Measurements from ENCODE around the gene CD109. TPM values are rescaled to one million over a fixed set of nuclear protein-coding genes. Genes with fewer than 3 reads are reported as not detected.

CD109 gene
- total and polyA plus RNA-seq, 11 donors: 1.9 to 30.5 (median 10.7) TPM

DNA sequence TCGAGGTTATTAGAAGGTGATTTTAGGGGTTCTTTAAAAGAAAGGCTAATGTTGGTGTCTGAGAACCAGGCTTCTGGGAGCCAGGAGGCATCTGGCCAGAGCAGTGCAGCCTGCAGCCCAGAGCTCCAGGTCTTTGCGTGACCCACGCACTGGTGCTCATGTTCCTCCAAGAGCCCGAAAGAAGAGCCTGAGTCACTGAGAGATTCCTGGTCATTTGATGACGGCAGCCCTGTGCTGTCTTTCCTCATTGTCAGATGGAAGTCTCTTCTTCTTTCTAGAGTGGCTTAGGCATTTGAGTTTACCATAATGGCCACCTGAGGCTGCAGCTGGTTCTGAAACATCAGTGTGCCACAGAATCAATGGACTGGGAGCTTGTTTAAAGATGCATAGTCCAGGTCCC, 46.4 kb downstream of the CD109 start:
- no peaks in the 10 kb centered on the region for H3K9me3 ChIP-seq
- TF ChIP-seq POLR2A (IDR thresholded peaks at IDR 0.05): no peak
- TF ChIP-seq, protein P1, sequence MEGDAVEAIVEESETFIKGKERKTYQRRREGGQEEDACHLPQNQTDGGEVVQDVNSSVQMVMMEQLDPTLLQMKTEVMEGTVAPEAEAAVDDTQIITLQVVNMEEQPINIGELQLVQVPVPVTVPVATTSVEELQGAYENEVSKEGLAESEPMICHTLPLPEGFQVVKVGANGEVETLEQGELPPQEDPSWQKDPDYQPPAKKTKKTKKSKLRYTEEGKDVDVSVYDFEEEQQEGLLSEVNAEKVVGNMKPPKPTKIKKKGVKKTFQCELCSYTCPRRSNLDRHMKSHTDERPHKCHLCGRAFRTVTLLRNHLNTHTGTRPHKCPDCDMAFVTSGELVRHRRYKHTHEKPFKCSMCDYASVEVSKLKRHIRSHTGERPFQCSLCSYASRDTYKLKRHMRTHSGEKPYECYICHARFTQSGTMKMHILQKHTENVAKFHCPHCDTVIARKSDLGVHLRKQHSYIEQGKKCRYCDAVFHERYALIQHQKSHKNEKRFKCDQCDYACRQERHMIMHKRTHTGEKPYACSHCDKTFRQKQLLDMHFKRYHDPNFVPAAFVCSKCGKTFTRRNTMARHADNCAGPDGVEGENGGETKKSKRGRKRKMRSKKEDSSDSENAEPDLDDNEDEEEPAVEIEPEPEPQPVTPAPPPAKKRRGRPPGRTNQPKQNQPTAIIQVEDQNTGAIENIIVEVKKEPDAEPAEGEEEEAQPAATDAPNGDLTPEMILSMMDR (IDR thresholded peaks at IDR 0.05): no peak
- H3K4me3 ChIP-seq: no peak overlapping the region
- intact Hi-C loops (cut with DNase I): loop anchor here in 5 of 10 donors (5.0 to 10.0 kb wide), 4 partner anchors 332 to 1465 kb away; partner anchors contain the start of gene COL12A1 (in 2 of the 5)
- peaks cover 0 to 13% (median 4%) of the 10 kb centered on the region in 12 donors for H3K4me1 ChIP-seq
- no peak overlapping the region for H3K27ac ChIP-seq
- ATAC-seq (no peak), DNase-seq (no peak)
- H3K36me3 ChIP-seq: no peaks in the 10 kb centered on the region
- no peaks in the 10 kb centered on the region for H3K27me3 ChIP-seq
- WGBS, 4 donors: 94 to 97% (median 96%) methylated on average over 5 of the region's 5 CpGs

DNA sequence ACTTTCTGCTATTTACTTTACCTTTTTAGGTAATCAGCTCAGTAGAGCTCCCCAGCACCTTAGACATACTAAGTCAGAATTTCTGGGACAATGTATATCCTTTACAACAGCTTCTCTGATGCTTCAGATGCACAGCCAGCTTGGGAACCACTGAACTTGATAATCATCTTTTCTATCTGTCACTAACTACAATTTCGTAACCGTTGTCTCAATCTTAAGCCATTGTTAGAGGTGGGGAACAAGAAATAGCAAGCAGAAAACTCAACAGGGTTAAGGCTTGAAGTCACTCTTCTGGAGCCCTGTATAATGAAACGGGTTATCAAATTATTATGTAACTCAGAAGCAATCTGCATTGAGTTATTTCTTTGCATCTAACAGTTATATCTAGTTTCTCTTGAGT, 47.1 kb downstream of the CD109 start:
- intact Hi-C loops (cut with DNase I): loop anchor here in 5 of 10 donors (5.0 to 10.0 kb wide), 4 partner anchors 332 to 1464 kb away; partner anchors contain the start of gene COL12A1 (in 2 of the 5)
- Histone ChIP-seq H3K36me3 (no peaks in the 10 kb centered on the region), H3K27ac (peak overlapping the region in 1 of 12 donors; percentile 58), H3K9me3 (no peaks in the 10 kb centered on the region), H3K27me3 (no peaks in the 10 kb centered on the region), H3K4me3 (no peak overlapping the region), H3K4me1 (peaks cover 0 to 13% (median 3%) of the 10 kb centered on the region in 12 donors)
- DNase-seq (no peak), ATAC-seq (no peak)
- TF ChIP-seq, protein P1 (IDR thresholded peaks at IDR 0.05): no peak
- no peak for TF ChIP-seq POLR2A (IDR thresholded peaks at IDR 0.05)
- WGBS, 4 donors: 85 to 92% (median 90%) methylated on average over 3 of the region's 3 CpGs

DNA sequence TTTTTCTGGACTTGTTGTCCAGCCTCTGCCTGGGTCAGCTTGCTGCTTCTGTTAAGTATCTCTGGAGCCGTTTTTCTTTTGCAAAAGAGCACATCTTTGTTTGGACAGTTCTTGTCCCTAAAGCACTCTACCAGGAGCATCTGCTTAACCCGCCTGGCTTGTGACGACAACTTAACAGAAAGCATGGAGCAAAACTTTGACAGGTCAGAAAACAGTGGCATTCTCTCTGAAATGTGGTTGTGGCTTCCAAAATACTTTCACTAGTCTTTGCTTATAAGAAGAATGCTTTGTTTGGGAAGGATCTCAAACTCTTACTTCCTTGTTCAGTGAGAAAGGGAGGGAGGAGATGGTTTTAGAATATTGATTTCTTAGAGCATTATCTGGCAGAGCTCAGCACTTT, 47.6 kb downstream of the CD109 start:
- ATAC-seq: no peak
- peak overlapping the region in 1 of 12 donors; percentile 58 for H3K27ac ChIP-seq
- H3K27me3 ChIP-seq: no peaks in the 10 kb centered on the region
- 70 to 85% (median 81%) methylated on average over 3 of the region's 3 CpGs for WGBS, 4 donors
- no peak for DNase-seq
- H3K36me3 ChIP-seq: no peaks in the 10 kb centered on the region
- H3K4me3 ChIP-seq: no peak overlapping the region
- no peak for TF ChIP-seq POLR2A (IDR thresholded peaks at IDR 0.05)
- TF ChIP-seq, protein P1 (IDR thresholded peaks at IDR 0.05): no peak
- intact Hi-C loops (cut with DNase I): loop anchor here in 5 of 10 donors (5.0 to 10.0 kb wide), 4 partner anchors 331 to 1464 kb away; partner anchors contain the start of gene COL12A1 (in 2 of the 5)
- peaks cover 0 to 10% (median 2%) of the 10 kb centered on the region in 12 donors for H3K4me1 ChIP-seq
- no peaks in the 10 kb centered on the region for H3K9me3 ChIP-seq

DNA sequence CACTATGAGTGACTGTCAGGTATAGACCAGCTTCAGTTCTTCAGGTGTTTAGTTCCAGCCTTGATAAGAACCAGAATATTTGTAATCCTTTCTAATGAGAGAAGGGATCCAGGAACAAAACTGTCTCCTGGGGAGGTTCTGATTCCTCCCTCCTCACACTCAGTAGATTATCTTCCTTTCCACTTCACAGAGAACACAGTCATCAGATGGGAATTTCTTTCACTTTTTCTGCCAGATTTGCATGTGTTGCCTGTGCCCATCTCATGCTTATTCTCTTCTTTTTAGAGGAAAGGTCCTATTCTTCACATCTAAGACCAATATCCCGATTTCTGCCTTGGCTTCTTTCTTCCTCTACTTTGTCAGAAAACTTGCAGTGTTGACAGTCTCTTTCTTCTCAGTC, 50.8 kb downstream of the CD109 start:
- Histone ChIP-seq H3K4me1 (peaks cover 0 to 10% (median 0%) of the 10 kb centered on the region in 12 donors), H3K27ac (peak overlapping the region in 1 of 12 donors; percentile 43), H3K27me3 (no peaks in the 10 kb centered on the region), H3K4me3 (peak overlapping the region in 1 of 12 donors; percentile 19), H3K36me3 (no peaks in the 10 kb centered on the region), H3K9me3 (no peaks in the 10 kb centered on the region)
- TF ChIP-seq, protein P1 (IDR thresholded peaks at IDR 0.05): no peak
- no peak for TF ChIP-seq POLR2A (IDR thresholded peaks at IDR 0.05)
- ATAC-seq: no peak
- DNase-seq: no peak
- WGBS, 4 donors: 90 to 96% (median 93%) methylated on average over 1 of the region's 1 CpG
- intact Hi-C loops (cut with DNase I): loop anchor here in 3 of 10 donors (10.0 kb wide), 3 partner anchors 328 to 828 kb away; no protein-coding TSS in a partner anchor
